ENCODE results near the gene PLK2.

Gene PLK2

DNA sequence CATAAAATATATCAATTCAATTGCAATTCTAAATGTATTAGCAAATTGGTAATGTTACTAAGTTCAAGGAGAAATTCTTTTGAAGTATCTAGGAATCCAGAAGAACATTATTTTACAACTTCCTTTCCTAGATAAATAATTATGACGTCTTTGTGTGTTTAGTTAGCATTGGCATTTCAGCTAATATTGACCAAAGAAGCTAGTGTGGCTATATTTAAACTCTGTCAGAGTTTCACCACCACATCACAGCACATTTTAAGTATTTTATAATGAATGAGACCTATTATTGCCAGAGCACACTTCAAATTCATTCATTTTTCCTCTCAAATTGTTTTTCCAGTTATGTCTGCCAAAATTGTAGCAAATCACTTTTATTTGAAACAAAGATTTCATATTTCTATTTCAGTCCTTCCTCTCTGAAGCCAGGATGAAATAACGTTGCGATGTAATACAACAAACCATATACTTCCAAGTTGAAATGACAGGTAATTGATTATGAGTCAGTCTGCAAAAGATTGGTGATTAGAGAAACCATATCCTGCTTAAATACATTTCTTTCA, 18.9 kb downstream of the PLK2 start:
- intact Hi-C loops (cut with DNase I; ENCODE audit: low total_unique reads), result no loop called here
- no peaks in the 10 kb centered on the region for H3K9me3 ChIP-seq
- no peaks in the 10 kb centered on the region for H3K36me3 ChIP-seq
- H3K4me1 ChIP-seq, result peaks cover 0 to 10% (median 0%) of the 10 kb centered on the region in 4 donors
- DNase-seq, result no peak
- TF ChIP-seq, protein P1, sequence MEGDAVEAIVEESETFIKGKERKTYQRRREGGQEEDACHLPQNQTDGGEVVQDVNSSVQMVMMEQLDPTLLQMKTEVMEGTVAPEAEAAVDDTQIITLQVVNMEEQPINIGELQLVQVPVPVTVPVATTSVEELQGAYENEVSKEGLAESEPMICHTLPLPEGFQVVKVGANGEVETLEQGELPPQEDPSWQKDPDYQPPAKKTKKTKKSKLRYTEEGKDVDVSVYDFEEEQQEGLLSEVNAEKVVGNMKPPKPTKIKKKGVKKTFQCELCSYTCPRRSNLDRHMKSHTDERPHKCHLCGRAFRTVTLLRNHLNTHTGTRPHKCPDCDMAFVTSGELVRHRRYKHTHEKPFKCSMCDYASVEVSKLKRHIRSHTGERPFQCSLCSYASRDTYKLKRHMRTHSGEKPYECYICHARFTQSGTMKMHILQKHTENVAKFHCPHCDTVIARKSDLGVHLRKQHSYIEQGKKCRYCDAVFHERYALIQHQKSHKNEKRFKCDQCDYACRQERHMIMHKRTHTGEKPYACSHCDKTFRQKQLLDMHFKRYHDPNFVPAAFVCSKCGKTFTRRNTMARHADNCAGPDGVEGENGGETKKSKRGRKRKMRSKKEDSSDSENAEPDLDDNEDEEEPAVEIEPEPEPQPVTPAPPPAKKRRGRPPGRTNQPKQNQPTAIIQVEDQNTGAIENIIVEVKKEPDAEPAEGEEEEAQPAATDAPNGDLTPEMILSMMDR (IDR thresholded peaks at IDR 0.05), result no peak
- no peaks in the 10 kb centered on the region for H3K27me3 ChIP-seq
- H3K27ac ChIP-seq, result no peak overlapping the region
- no peak overlapping the region for H3K4me3 ChIP-seq

DNA sequence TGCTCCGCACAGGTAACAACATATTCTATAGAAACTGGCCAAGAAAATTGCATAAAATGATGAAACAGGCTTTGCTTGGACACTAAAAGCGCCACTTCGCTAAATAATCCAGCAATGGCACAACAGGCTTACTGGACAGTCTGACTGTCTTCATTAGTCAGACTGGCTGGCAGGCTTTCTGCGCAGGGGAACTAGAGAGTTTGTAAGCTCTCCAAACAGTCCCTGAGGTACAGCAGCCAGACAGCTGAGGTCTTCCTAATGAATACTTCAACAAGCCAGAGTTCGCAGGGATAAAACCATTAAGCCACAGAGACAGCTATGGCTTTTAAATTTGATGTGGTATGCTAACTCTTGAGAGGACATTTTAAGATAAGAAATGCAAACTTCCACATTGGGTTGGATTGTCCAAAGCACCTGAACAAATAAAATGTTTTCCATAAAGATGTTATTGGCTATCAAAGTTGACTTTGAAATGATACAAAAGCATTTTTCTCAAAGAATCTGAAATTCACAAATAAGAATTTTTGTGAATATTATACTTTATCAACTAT, 20.7 kb downstream of the PLK2 start:
- intact Hi-C loops (cut with DNase I; ENCODE audit: low total_unique reads), result no loop called here
- no peaks in the 10 kb centered on the region for H3K27me3 ChIP-seq
- H3K9me3 ChIP-seq, result no peaks in the 10 kb centered on the region
- TF ChIP-seq, protein P1 (IDR thresholded peaks at IDR 0.05), result no peak
- no peak for DNase-seq
- H3K36me3 ChIP-seq, result no peaks in the 10 kb centered on the region
- peaks cover 0 to 10% (median 0%) of the 10 kb centered on the region in 4 donors for H3K4me1 ChIP-seq
- H3K27ac ChIP-seq, result no peak overlapping the region
- H3K4me3 ChIP-seq, result no peak overlapping the region

DNA sequence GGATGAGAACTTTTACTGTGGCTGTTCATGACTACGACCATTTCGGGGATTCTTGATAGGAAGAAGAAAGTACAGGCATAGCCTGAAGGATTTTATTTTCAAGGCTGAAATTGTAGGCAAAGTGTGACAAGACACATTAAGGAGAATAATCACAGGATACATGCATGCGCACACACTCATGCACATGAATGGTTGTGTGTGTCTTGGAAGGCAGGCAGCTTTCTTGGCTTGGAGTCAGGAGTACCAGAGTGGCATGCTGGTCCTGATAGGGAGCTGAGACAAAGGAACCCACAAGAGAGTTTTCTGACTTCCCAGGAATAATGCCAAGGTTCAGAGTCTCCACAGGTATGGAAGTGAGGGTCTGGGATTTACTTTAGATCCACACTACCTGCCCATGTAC, 22.2 kb downstream of the PLK2 start:
- Histone ChIP-seq H3K4me3 (no peak overlapping the region), H3K4me1 (peaks cover 0 to 10% (median 0%) of the 10 kb centered on the region in 4 donors), H3K27ac (no peak overlapping the region), H3K27me3 (no peaks in the 10 kb centered on the region), H3K9me3 (no peaks in the 10 kb centered on the region), H3K36me3 (no peaks in the 10 kb centered on the region)
- DNase-seq, result no peak
- TF ChIP-seq, protein P1 (IDR thresholded peaks at IDR 0.05), result no peak
- intact Hi-C loops (cut with DNase I; ENCODE audit: low total_unique reads), result no loop called here

DNA sequence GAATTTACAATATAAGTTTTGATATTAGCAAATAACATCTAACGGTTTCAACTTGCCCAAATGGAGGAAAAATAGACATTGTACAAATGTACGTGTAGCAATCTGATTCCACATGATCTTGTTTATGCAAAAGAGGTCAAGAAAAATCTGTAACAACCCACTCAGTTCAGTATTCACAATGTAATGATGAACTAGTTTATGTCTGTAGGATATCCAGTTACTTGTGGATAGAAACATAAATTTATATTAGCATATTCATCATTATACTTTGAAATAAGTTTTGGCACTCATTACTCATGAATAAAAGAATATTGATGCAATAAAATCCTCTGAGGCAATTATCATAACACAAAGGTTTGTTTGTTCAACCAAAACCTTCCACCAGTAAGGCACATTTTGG, 28.1 kb downstream of the PLK2 start:
- no peaks in the 10 kb centered on the region for H3K27me3 ChIP-seq
- no peaks in the 10 kb centered on the region for H3K4me1 ChIP-seq
- H3K27ac ChIP-seq, result no peak overlapping the region
- no peak overlapping the region for H3K4me3 ChIP-seq
- DNase-seq, result no peak
- TF ChIP-seq, protein P1 (IDR thresholded peaks at IDR 0.05), result no peak
- intact Hi-C loops (cut with DNase I; ENCODE audit: low total_unique reads), result no loop called here
- no peaks in the 10 kb centered on the region for H3K36me3 ChIP-seq
- no peaks in the 10 kb centered on the region for H3K9me3 ChIP-seq

DNA sequence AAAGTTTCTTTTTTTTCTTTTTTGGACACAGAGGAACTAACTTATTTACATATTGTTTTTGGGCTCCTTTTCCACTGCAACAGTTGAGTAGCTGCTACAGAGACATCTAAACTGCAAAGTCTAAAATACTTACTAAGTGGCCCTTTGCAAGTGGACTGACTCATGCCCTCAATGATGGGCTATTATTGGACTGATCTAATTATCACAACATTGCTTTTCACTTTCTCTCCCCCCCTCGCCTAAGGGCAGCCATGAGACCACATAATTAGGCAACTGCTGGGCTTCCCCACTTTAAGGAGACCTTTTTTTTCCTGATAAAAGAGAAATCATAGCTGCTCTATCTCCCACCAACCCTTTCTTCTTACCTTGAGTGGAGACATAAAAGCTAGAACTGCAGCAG, 47.0 kb downstream of the PLK2 start:
- DNase-seq, result no peak
- intact Hi-C loops (cut with DNase I; ENCODE audit: low total_unique reads), result no loop called here
- Histone ChIP-seq H3K27ac (no peak overlapping the region), H3K27me3 (no peaks in the 10 kb centered on the region), H3K4me3 (no peak overlapping the region), H3K9me3 (no peaks in the 10 kb centered on the region), H3K36me3 (no peaks in the 10 kb centered on the region), H3K4me1 (no peaks in the 10 kb centered on the region)
- TF ChIP-seq, protein P1 (IDR thresholded peaks at IDR 0.05), result no peak

DNA sequence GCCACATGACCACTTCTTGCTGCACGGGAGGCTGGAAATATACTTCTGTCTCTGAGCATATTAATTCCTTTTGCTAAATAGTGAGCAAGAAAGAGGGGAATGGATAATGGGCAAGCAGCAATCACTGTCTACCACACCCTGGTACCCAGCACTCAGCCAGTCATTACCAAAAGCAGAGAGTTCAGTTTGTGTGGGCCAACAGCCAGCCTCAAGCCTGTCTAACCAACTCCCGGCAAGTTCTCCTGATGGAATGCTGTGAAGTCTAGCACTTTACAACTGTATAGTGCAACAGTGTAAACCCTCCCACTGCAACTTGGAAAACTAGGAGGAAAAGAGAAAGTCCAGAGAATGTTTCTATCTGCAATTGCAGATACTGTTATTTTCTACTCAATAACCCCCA, 47.8 kb downstream of the PLK2 start:
- no peak overlapping the region for H3K4me3 ChIP-seq
- no peaks in the 10 kb centered on the region for H3K27me3 ChIP-seq
- no peak overlapping the region for H3K27ac ChIP-seq
- DNase-seq, result no peak
- intact Hi-C loops (cut with DNase I; ENCODE audit: low total_unique reads), result no loop called here
- no peaks in the 10 kb centered on the region for H3K9me3 ChIP-seq
- TF ChIP-seq, protein P1 (IDR thresholded peaks at IDR 0.05), result no peak
- no peaks in the 10 kb centered on the region for H3K36me3 ChIP-seq
- no peaks in the 10 kb centered on the region for H3K4me1 ChIP-seq

Measured in tibial artery (tissue), 4 donors.